Keratinocyte (primary cell): ENCODE measurements around the gene CDK3. TPM values are rescaled to one million over a fixed set of nuclear protein-coding genes. Genes with fewer than 3 reads are reported as not detected.

ENCODE experiments used
- DNase-seq: peaks from one replicate; pipeline ENCODE4 v3.0.0-alpha.2; 2011; ENCODE audit warnings: low read depth, missing footprints, low spot score
- FAIRE-seq: peaks from 2 replicates; lab custom pipeline; 2011; peaks lifted over from hg19 to GRCh38; lab: Jason Lieb, UNC
- H2AFZ ChIP-seq: 2 replicates; pipeline ENCODE4 v1.6.0; 2012; ENCODE audit warnings: low read length, control low read depth, inconsistent platforms; ENCODE audit not compliant: control insufficient read depth
- H3K27ac ChIP-seq: 2 replicates; pipeline ENCODE4 v1.5.1; 2011; ENCODE audit warnings: low read length; ENCODE audit not compliant: control insufficient read depth, insufficient read depth
- H3K27me3 ChIP-seq: 3 replicates; pipeline ENCODE4 v1.6.0; 2011; ENCODE audit warnings: low read length; ENCODE audit not compliant: control insufficient read depth, insufficient read depth; ENCODE audit errors: extremely low read depth
- H3K36me3 ChIP-seq, 2 experiments: 2 replicates in 1 of 2; 3 replicates in 1 of 2; pipeline ENCODE4 v1.5.1; 2011; ENCODE audit warnings: low read length in 2 of 2, mild to moderate bottlenecking in 1 of 2; ENCODE audit not compliant: control insufficient read depth in 2 of 2, insufficient read depth in 2 of 2; ENCODE audit errors: extremely low read depth in 1 of 2
- H3K4me1 ChIP-seq: 3 replicates; pipeline ENCODE4 v1.5.1; 2011; ENCODE audit warnings: low read length; ENCODE audit not compliant: control insufficient read depth, insufficient read depth; ENCODE audit errors: extremely low read depth
- H3K4me2 ChIP-seq: 3 replicates; pipeline ENCODE4 v1.6.0; 2011; ENCODE audit warnings: low read depth, low read length; ENCODE audit not compliant: control insufficient read depth, insufficient read depth; ENCODE audit errors: extremely low read depth
- H3K4me3 ChIP-seq, 3 experiments: fragments of 200-600 bp in 1 of 3; sonication (generic) in 1 of 3; 2 replicates in 2 of 3; 3 replicates in 1 of 3; pipeline ENCODE4 v1.5.1; 2011 to 2016; ENCODE audit warnings: low read length in 3 of 3, mild to moderate bottlenecking in 3 of 3, control low read depth in 2 of 3, inconsistent platforms in 1 of 3, low read depth in 1 of 3, mixed read lengths in 1 of 3, mixed run types in 1 of 3, moderate library complexity in 1 of 3; ENCODE audit not compliant: control insufficient read depth in 2 of 3, insufficient read depth in 2 of 3; ENCODE audit errors: extremely low read depth in 1 of 3
- H3K79me2 ChIP-seq: 2 replicates; pipeline ENCODE4 v1.6.0; 2012; ENCODE audit warnings: low read length; ENCODE audit not compliant: control insufficient read depth, insufficient read depth
- H3K9ac ChIP-seq: 3 replicates; pipeline ENCODE4 v1.6.0; 2011; ENCODE audit warnings: low read length; ENCODE audit not compliant: control insufficient read depth, insufficient read depth; ENCODE audit errors: extremely low read depth
- H3K9me1 ChIP-seq: 3 replicates; pipeline ENCODE4 v1.6.0; 2011; ENCODE audit warnings: low read length; ENCODE audit not compliant: control insufficient read depth, insufficient read depth; ENCODE audit errors: extremely low read depth
- H3K9me3 ChIP-seq: 2 replicates; pipeline ENCODE4 v1.5.1; 2012; ENCODE audit warnings: low read depth, low read length; ENCODE audit not compliant: control insufficient read depth
- H4K20me1 ChIP-seq: 3 replicates; pipeline ENCODE4 v1.6.0; 2011; ENCODE audit warnings: low read length; ENCODE audit not compliant: control insufficient read depth, insufficient read depth; ENCODE audit errors: extremely low read depth
- EZH2 ChIP-seq: IDR thresholded peaks from one replicate; pipeline ENCODE4 v1.6.1; 2012; ENCODE audit warnings: inconsistent platforms, mild to moderate bottlenecking, low read length, moderate library complexity
- dilution Hi-C: fragments of 300-500 bp; cut with MboI; formaldehyde crosslinking; loops from one replicate; pipeline ENCODE4 v1.7.0; 2020; ENCODE audit warnings: low sequenced_read_pairs; ENCODE audit not compliant: extremely low pct_ligation_motif_present
- polyA plus RNA-seq, 5 experiments: library from polyadenylated mRNA; depleted of rRNA in 3 of 5; stranded (reverse) in 3 of 5; stranded (forward) in 1 of 5; unstranded in 1 of 5; fragments of >200 nt; gene quantifications; 1 replicate in 1 of 5; 2 replicates in 3 of 5; 3 replicates in 1 of 5; pipeline versions ENCODE4 v1.2.1 to v1.2.3, GENCODE V29; 2011 to 2012; ENCODE audit warnings: missing spikeins in 2 of 5, low read depth in 1 of 5, low replicate concordance in 1 of 5
- TF ChIP-seq, protein P1 (sequence below), 3 experiments: IDR thresholded peaks in 1 of 3; conservative IDR thresholded peaks in 1 of 3; optimal IDR thresholded peaks in 1 of 3; 2 replicates in 2 of 3; 3 replicates in 1 of 3; pipeline versions ENCODE3 to v1.5.1; 2011; ENCODE audit warnings: low read length in 3 of 3, mild to moderate bottlenecking in 3 of 3, moderate library complexity in 2 of 3, control low read depth in 1 of 3, inconsistent platforms in 1 of 3; ENCODE audit not compliant: insufficient read depth in 2 of 3; ENCODE audit errors: extremely low read depth in 1 of 3

Gene CDK3
- polyA plus RNA-seq, 1 donor (not counting 4 experiments of a cell fraction or from before 2014, with no cell fraction given) = 1.8 TPM

DNA sequence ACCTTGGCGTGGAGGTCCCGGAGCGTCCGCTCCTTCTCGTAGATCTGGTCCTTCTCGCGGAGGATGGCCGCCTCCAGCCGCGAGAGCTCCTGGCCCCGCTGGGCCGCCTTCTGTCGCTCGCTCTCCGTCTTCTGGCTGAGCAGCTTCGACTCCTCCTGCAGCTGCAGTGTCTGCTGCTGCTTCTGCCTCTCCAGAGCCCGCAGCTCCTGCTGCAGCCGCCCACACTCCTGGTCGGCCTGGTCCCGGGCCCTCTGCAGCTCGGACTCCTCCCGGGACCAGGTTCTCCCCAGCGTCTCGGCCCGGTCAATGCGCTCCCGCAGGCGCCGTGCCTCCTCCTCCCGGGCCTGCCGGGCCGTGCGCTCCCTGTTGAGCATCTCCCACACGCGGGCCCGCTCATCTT lies 7.6 kb downstream of the CDK3 start:
- TF ChIP-seq, protein P1, sequence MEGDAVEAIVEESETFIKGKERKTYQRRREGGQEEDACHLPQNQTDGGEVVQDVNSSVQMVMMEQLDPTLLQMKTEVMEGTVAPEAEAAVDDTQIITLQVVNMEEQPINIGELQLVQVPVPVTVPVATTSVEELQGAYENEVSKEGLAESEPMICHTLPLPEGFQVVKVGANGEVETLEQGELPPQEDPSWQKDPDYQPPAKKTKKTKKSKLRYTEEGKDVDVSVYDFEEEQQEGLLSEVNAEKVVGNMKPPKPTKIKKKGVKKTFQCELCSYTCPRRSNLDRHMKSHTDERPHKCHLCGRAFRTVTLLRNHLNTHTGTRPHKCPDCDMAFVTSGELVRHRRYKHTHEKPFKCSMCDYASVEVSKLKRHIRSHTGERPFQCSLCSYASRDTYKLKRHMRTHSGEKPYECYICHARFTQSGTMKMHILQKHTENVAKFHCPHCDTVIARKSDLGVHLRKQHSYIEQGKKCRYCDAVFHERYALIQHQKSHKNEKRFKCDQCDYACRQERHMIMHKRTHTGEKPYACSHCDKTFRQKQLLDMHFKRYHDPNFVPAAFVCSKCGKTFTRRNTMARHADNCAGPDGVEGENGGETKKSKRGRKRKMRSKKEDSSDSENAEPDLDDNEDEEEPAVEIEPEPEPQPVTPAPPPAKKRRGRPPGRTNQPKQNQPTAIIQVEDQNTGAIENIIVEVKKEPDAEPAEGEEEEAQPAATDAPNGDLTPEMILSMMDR (optimal IDR thresholded peaks at IDR 0.05 in 1 of 3, IDR thresholded peaks at IDR 0.05 in 1 of 3, conservative IDR thresholded peaks at IDR 0.05 in 1 of 3; ENCODE audit: extremely low read depth in 1 of 3, insufficient read depth in 2 of 3, low read length in 3 of 3) = no peak
- no peak for TF ChIP-seq EZH2
- no peak overlapping the region for H2AFZ ChIP-seq
- DNase-seq (no peak), FAIRE-seq (no peak)
- peaks cover 26 to 38% of the 10 kb centered on the region in 2 experiments for H3K36me3 ChIP-seq
- no peak overlapping the region for H3K9ac ChIP-seq
- no peak overlapping the region for H3K4me3 ChIP-seq
- H3K27me3 ChIP-seq = no peaks in the 10 kb centered on the region
- H3K4me1 ChIP-seq = no peaks in the 10 kb centered on the region
- no peaks in the 10 kb centered on the region for H4K20me1 ChIP-seq
- no peaks in the 10 kb centered on the region for H3K9me3 ChIP-seq
- no peak overlapping the region for H3K27ac ChIP-seq
- H3K9me1 ChIP-seq = no peaks in the 10 kb centered on the region
- H3K79me2 ChIP-seq = no peaks in the 10 kb centered on the region
- H3K4me2 ChIP-seq = no peak overlapping the region
- dilution Hi-C loops = no loop called here

DNA sequence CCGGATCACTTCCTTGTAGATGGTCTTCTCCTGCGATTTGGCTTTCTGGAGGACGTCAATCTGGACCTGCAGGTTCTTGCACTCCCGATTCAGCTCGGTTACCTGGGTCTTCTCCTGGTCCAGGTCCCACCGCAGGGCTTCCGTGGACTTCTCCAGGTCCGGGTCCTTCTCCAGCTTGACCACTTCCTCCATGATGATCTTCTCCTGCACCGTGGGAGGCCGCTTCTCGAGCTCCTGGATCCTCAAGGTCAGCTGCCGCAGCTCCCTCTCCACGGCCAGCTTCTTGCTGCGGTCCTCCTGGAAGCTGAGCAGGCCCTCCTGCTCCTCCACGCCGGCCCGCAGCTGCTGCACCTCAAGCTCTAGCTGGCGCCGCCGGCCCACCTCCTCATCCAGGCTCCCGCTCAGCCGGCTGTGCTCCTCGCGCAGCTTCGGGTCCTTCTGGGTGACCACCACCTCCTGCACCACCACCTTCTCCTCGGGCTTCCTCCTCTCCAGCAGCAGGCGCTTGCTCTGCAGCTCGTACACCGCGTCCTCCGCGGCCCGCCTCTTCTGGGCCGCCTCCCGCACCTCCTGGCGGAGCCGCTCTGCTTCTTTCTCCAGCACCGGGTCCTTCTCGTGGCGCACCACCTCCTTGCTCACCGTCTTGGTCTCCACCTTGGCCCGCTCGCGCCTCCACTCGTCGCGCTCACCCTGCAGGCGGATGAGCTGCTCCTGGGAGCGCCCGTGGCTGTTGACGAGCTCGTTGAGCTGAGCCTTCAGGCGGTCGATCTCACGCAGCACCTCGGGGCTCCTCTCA lies 8.2 kb downstream of the CDK3 start:
- no peaks in the 10 kb centered on the region for H3K9me3 ChIP-seq
- H3K4me3 ChIP-seq = no peak overlapping the region
- H3K36me3 ChIP-seq = peaks cover 30 to 40% of the 10 kb centered on the region in 2 experiments
- no peak overlapping the region for H3K27ac ChIP-seq
- dilution Hi-C loops = no loop called here
- no peak overlapping the region for H3K4me2 ChIP-seq
- H3K27me3 ChIP-seq = no peaks in the 10 kb centered on the region
- no peaks in the 10 kb centered on the region for H3K79me2 ChIP-seq
- no peak for TF ChIP-seq EZH2
- TF ChIP-seq, protein P1 (optimal IDR thresholded peaks at IDR 0.05 in 1 of 3, IDR thresholded peaks at IDR 0.05 in 1 of 3, conservative IDR thresholded peaks at IDR 0.05 in 1 of 3; ENCODE audit: extremely low read depth in 1 of 3, insufficient read depth in 2 of 3, low read length in 3 of 3) = no peak
- no peaks in the 10 kb centered on the region for H3K9me1 ChIP-seq
- no peaks in the 10 kb centered on the region for H3K4me1 ChIP-seq
- no peak overlapping the region for H3K9ac ChIP-seq
- H2AFZ ChIP-seq = no peak overlapping the region
- DNase-seq (no peak), FAIRE-seq (no peak)
- H4K20me1 ChIP-seq = no peaks in the 10 kb centered on the region
